Measurements from ENCODE around the gene CEP295NL. TPM values are rescaled to one million over a fixed set of nuclear protein-coding genes. Genes with fewer than 3 reads are reported as not detected.

Gene CEP295NL
- total and polyA plus RNA-seq, 2 of the 13 experiments (the other 11 are each of a cell fraction or from before 2014, with no cell fraction given): not detected

DNA sequence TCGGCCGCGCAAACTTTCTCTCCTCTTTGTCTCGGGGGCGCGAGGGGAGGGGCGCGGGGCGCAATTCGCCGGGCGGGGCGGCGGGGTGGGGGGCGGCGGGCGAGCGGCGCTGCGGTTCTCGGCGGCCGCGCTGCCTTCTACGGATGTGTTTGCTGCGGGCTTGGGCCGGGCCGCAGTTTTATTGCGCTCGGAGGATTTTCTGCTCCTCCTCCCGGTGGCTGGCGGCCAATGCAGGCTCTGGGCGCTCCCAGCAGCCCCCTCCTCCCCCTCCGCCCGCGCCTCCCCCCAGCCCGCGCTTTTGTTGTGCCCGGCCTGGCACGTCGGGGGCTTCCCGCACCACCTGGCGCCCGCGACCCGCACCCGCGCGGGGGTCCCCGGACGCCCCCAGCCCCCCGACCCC, 22.2 kb upstream of the CEP295NL start, which contains the start of gene TIMP2 (continued):
- TF ChIP-seq SP4 (CRISPR knock-in tag; IDR thresholded peaks at IDR 0.05) (0 out of 2 replicates have a peak, but pooled peaks have one; percentile 28), PRDM10 (CRISPR knock-in tag; IDR thresholded peaks at IDR 0.05; ENCODE audit: low read depth) (no peak), ZNF10 (CRISPR knock-in tag; IDR thresholded peaks at IDR 0.05; ENCODE audit: borderline replicate concordance, low read depth) (no peak), ZNF468 (CRISPR knock-in tag; IDR thresholded peaks at IDR 0.05) (no peak), MYC (CRISPR knock-in tag; IDR thresholded peaks at IDR 0.05; ENCODE audit: borderline replicate concordance) (peak; percentile 8; the same call in 1 of the 2 replicates), ZNF615 (CRISPR knock-in tag; IDR thresholded peaks at IDR 0.05; ENCODE audit: borderline replicate concordance) (no peak), POLR2G (IDR thresholded peaks at IDR 0.05; ENCODE audit: low read depth, low read length) (peak; percentile 66), NFYB (CRISPR knock-in tag; IDR thresholded peaks at IDR 0.05) (peak; percentile 16; the same call in 1 of the 2 replicates), HNRNPH1 (optimal IDR thresholded peaks at IDR 0.05; ENCODE audit: low read depth, low read length) (no peak), ZNF276 (CRISPR knock-in tag; IDR thresholded peaks at IDR 0.05; ENCODE audit: low read depth) (no peak), NFE2 (CRISPR knock-in tag; IDR thresholded peaks at IDR 0.05) (no peak), ZNF367 (CRISPR knock-in tag; IDR thresholded peaks at IDR 0.05; ENCODE audit: borderline replicate concordance) (no peak)
- TF ChIP-seq, protein P1, sequence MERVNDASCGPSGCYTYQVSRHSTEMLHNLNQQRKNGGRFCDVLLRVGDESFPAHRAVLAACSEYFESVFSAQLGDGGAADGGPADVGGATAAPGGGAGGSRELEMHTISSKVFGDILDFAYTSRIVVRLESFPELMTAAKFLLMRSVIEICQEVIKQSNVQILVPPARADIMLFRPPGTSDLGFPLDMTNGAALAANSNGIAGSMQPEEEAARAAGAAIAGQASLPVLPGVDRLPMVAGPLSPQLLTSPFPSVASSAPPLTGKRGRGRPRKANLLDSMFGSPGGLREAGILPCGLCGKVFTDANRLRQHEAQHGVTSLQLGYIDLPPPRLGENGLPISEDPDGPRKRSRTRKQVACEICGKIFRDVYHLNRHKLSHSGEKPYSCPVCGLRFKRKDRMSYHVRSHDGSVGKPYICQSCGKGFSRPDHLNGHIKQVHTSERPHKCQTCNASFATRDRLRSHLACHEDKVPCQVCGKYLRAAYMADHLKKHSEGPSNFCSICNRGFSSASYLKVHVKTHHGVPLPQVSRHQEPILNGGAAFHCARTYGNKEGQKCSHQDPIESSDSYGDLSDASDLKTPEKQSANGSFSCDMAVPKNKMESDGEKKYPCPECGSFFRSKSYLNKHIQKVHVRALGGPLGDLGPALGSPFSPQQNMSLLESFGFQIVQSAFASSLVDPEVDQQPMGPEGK (CRISPR knock-in tag; IDR thresholded peaks at IDR 0.05): peak; percentile 31
- TF ChIP-seq, protein P2, sequence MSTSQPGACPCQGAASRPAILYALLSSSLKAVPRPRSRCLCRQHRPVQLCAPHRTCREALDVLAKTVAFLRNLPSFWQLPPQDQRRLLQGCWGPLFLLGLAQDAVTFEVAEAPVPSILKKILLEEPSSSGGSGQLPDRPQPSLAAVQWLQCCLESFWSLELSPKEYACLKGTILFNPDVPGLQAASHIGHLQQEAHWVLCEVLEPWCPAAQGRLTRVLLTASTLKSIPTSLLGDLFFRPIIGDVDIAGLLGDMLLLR (CRISPR knock-in tag; IDR thresholded peaks at IDR 0.05): no peak

All from HepG2 (cell line).